GM19467 (cell line): Measurements from ENCODE around the gene FAM118B.

Experiments used
- ATAC-seq: cut with Tn5 transposase; IDR thresholded peaks from one replicate; pipeline ENCODE4 v1.9.1; 2021; ENCODE audit warnings: mild to moderate bottlenecking, moderate library complexity; ENCODE audit not compliant: unreplicated experiment

FAM118B gene

DNA sequence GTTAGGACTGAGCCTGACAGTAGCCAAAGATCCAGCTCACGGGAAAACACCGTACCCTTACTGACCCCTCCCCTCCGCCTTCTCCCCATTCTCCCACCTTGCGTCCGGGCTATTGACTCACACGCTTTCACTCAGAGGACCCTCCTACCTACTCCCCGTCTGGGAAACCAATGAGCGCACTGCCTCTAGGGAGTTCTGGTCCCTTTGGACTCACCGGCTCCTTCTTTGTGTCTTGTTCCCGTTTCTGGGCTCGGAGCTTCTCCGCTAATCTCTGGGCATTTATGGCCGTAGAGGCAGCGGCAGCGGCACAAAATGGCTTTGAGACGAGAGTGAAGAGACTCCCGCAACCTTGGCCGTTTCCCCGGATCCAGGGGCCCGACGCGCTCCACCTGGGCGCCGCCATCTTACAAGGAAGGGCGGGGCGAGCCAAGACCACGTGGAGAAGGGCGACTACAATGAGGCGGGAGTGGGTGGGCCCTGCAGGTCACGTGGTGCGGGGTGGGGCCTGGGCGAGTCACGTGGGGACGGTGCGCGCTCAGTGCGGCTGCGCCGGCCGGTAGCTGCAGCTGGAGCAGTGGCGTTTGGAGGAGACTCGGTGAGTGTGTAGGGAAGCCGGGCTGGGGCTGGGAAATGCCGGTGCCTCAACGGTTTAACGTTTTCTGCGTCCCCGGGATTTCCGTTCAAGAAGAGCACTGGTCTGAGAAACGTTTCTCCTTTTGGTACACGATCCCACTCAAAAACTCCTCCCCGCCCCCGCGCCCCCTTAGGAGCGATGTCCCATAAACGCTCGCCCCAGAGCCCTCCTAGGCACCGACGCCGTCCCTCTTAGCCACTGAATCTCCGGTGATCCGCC lies at the start of gene FAM118B, which contains the start of gene RPUSD4:
Gene FAM118B, plus strand, starts transcription at position 547 of the 853 bp plus-strand sequence. CDS start 23,220 bp downstream, outside the sequence.
Gene RPUSD4, minus strand, starts transcription at position 415 of the 853 bp plus-strand sequence. Its CDS starts 12 bp downstream, at position 403.
- peak; percentile 94 for ATAC-seq

DNA sequence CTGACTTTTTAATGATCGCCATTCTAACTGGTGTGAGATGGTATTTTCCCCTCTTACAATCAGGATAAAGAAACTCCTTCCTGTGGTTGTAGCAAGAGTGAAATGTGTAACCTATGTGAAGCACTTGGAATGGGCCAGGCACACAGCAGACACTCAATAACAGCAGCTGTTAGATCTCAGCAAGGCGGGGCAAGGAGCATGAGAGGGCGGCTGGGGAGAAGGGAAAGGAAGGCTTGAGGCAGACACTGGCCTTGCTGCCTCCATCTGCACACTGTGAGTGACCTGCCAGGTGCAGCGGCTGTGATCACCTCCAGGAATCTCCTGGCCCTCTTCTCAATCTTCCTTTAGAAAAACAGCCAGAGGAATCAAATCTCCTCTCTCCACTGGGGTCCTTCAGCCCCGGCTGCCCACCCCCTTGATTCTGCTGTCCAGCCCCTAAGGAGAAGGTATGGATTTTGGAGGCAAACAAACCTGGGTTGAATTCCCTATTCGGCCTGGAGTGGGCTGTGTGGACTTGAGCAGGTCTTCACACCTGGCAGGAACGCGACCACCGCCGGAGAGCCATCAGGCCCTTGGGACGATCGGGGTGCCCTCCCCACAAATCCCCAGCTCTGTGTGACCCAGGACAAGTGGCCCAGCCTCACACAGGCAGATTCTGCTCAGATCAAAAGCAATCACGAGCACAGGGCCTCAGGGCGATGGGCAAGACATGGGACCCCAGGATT lies 49.1 kb upstream of the FAM118B start:
- ATAC-seq: no peak

DNA sequence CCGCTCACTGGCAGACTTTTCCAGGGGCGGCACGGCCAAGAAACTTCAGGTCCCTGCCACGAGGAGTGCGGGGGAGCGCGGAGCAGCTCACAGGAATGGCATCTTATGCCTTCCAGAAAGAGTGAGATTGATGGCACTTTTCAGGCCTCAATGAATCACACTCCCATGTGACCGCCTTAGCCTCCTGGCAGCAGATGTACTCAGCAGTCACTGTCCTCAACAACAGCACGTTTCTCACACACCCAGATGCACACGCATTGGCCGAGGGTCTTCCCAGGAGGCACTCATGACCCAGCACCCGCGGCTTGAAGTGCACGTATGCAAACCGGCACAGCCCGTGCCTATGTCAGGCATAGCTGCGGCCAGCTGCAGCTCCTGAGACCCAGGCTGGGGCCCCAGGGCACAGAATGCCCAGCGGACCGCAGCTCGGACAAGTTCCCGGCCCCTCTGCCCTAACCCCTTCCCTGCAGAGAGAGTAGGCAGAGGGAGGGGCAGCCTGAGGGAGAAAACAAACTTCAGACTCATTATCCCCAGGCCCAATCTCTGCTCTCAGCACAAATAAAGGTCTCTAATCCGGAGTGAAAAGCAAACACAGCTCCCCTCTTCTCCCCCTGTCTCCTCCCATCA lies 48.4 kb upstream of the FAM118B start:
- ATAC-seq: no peak

DNA sequence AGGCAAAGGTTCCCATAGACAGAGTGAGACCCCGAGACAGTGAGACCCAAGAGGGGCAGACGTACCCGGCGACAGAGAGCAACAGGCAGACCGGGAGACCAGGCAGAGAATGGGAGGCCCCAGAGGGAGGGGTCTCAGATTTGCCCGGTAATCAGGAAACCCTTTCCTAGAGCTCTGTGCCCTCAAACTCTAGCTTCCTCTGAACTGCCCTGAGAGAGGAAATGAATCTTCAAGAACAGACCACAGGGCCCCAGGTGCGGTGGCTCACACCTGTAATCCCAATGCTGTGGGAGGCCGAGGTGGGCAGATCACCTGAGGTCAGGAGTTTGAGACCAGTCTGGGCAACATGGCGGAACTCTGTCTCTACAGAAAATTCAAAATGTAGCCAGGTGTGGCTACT lies 47.8 kb upstream of the FAM118B start:
- ATAC-seq: no peak

DNA sequence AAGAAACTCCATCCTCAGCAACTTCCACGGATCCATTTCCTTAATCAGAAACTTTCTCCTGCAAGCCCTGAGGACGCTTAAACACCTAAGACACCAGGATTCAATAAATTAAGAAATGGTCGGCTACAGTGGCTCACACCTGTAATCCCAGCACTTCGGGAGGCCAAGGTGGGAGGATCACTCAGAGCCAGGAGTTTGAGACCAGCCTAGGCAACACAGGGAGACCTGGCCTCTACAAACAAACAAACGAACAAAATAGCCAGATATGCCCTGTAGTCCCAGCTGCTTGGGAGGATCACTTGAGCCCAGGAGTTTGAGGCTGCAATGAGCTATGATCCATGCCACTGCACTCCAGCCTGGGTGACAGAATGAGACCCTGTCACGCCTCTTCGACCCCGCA lies 46.8 kb upstream of the FAM118B start:
- no peak for ATAC-seq

DNA sequence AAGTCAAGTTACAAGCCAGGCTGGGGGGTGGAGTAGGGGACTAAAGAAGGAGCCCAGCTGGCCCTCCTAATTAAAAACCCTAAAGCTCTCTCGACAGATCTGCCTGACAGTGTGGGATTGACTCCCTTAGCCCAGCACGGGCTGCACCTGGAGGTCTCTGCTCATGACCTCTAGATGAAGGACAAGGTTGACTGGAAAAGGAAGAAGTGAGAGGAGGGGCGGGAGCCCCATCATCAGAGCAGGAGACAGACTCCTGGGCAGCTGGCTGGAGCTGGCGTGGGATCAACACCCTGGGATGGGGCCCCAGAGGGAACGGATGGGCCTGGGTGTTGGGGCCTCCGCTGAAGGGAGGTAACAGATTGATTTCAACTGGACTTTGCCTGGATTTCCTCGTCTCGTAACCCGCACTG lies 46.3 kb upstream of the FAM118B start:
- ATAC-seq: no peak

DNA sequence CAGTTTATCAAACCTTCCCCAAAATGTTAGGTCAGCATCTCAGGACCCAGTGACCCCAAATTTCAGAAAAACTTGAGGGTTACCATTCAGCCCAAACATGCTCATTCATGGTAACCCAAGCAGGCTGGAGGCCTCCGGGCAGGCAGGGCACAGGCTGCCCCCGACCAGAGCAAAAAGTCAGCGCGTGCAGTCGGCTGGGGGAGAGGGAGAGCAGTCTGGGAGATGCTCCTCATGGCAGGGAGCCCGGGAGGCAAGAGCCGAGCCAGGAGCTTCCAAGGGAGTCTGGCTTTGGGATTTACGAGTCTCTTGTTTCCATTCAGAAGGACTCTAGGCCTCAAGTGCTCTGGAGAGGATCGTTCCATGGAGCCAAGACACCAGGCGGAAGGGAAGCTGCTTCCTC lies 45.8 kb upstream of the FAM118B start:
- no peak for ATAC-seq

DNA sequence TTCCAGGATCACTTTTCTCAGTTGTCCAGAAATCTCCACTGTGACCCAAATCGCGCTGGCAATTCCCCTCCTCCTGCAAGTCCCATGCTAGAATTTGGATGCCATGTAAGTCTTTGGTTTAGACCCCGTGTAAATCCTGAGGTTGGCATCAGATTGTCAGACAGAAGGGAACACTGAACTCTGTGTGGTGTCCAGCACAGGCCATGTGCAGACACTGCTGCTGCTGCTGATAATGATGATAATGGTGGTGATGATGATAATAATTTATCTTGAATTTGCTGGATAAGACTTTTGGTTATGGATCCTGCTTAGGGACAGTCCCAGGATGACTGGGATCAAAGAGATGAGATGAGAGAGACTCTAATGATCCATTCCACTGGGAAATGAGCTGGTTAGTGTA lies 45.2 kb upstream of the FAM118B start:
- ATAC-seq: no peak

DNA sequence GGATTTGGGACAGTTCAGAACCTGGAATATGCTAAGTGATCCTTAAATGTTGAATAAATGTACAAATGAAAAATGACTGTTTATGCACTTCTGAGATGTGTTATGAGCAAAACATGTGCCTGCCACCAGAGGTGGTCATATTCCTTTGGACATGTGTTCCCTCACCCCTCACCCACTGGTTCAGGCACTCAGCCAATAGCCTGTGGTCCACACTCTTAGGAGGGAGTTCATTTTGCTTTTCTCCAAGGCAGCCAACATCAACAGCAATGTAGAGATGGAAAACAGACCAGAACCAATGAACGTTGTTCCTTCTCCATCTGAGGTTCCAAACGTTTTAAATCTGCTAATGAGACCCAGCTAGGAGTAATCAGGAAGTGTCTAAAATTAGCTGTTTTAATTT lies 44.1 kb upstream of the FAM118B start:
- no peak for ATAC-seq

DNA sequence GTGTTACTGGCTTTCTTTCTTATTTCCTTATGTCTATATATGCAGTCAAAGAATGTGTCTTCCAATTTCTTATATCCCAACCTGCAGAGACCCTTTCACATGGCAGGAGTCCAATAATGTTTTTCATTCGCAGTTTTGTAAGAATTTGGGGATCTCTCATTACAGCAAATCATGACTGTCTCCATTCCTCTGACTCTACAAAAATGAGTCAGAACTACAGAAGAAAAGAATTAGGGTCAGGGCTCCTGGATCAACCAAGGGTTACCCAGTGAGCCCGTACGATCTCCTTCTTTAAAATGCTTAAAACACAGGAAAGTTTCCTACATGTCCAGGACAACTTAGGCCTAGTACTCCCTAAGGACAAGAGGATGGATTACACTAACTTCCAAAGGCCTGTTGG lies 42.3 kb upstream of the FAM118B start:
- ATAC-seq: no peak

DNA sequence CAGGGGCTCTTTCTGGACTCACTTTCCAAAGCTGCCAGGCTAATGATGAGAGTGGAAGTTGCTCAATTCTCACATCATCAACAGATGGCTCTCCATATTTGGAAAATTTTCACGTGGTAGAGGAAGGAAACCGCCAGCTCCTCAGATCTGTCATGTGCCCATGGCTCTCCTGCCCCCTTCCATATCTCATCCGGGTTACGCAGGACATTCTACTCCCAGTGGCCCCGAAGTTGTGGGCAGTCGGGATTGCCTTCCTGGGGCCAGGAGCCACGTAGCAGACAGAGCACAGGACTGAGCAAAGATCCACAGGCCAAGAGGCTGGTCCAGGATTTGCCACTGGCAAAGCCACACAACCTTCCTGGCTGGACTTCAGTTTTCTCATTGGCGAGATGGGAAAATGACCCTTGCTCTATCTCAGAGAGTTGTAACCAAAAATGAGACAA lies 39.0 kb upstream of the FAM118B start:
- no peak for ATAC-seq

DNA sequence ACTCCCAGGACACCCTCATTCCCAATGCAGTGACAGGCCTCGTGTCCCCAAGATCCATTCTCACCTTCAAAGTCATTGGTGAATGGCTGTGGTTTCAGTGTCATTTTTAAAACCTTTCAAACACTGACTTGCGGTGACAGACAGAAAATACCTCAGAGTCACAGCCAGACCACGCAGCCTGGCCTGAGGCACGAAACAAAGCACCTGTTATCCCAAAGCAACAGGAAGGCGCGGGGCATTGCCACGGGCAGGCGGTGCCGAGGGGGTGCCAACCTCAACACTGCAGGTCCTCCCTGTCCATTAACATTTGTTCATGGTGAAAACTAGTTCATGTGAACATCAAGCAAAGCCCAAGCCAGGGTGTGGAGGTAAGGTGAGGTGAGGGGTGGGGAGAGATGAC lies 38.3 kb upstream of the FAM118B start:
- ATAC-seq: no peak

DNA sequence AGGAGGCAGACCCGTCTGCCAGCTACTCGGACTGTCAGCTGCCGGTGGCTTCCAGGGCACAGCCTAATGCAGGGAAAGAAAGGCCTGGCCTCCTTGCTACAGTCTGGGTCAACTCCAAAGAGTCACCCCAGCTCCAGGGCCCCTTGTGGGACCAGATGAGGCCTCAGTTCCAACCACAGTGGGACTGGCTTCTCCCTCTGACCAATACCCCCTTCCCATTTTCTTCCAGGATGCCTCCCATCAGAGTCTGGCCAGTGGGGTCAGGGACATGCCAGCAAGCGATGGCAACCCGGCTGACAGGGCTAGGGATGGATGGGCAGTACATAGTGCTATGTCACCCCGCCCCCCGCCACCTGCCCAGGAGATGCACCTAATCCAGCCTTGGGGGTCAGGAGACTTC lies 36.8 kb upstream of the FAM118B start:
- no peak for ATAC-seq

DNA sequence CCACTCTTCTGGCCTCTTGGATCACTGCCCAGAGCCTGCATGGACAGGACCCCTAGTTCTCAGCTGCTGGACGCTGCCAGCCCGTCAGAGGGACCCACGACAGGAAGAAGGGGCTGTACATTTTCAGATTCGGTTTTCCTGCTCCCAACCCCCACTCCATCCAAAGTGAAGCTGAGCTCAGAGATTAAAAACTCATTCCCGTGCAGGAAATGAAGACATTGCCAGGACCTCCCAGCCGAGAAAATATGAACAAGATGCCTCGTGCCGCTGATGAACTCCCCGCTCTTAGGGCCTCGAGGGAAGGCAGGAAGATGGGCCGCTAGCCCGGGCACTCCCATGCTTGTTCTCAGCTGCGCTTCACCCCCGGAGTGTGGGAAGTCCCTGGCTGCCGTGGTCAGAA lies 36.2 kb upstream of the FAM118B start:
- ATAC-seq: no peak

DNA sequence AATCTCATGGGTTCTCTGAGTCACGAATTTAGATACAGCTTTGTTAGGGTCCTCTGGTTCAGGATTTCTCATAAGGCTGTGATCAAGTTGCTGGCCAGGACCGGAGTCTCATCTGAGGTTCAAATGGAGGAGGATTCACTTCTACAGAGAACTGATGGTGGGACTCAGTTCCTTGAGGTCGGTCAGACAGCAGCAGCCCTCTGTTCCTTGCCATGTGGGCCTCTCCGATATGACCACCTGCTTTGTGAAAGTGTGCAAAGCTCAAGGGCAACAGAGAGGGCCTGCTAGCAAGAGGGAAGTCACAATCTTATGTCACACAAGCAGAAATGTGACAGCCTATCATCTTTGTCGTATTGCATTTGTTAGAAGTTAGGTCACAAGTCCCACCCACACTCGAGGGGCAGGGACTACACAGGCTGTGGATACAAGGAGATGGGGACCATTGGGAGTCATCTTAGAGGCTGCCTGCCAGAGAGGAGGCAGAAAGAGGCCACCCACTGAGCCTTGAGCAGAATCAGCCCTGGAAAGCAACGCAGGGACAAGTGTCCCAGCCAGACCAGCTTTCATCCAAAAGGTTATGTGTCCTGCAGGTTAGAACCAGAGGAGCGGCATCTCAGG lies 34.6 kb upstream of the FAM118B start:
- ATAC-seq: no peak

DNA sequence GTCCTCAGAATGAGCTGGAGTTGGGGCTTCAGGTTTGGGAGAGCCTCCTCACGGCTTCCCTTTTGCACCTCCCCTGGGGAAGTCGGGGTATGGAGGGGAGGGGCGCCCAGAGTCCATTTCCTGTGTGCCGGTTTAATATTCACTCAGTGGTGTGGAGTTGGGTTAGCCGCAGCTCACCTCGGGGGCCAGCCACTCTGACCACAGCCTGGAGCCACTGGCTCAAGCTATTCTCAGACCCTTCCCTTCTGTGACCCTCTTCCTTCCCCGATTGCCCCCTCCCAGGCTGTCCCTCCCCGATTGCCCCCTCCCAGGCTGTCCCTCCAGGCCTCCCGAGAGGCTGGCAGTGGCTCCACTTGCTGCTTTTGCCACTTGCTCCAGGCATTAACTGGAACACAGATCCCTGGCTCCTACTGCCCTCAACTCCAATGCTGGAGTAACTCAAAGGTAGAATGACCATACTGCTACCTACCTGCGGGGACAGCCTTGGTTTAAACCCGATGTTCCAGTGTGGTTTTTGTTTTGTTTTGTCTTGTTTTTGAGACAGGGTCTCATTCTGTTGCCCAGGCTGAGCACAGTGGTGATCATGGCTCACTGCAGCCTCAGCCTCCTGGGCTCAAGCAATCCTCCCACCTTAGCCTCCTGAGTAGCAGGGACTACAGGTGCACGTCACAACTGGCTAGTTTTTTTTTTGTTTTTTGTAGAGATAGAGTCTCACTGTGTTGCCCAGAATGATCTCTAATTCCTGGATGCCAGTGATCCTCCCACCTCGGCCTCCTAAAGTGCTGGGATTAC lies 29.4 kb upstream of the FAM118B start:
- ATAC-seq: peak; percentile 48

DNA sequence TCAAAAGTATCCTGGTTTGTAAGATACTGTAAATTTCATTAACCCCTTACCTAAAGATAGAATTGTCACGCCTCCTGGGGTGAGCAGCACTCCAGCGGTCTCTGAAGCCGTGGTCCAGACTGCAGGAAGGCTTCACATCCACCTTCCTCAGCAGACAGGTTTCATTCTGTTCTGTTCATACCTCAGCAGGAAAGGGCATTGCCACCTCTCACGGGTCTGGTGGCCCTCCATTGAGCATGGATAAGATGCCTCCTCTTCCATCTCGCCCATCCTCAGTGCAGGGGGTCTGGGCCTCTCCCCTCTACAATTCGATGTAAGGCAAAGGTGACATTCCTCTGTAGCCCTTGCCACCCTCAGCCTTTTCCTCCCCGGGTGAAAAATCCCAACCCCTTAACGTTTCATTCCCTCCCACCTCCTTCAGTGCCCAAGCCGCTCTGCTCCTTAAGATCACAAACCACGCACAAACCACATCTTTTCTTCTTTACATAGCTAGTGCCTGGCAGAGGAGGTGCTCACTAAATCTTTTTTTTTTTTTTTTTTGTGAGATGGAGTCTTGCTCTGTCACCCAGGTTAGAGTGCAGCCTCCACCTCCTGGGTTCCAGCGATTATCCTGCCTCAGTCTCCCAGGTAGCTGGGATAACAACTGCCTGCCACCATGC lies 28.7 kb upstream of the FAM118B start:
- no peak for ATAC-seq

DNA sequence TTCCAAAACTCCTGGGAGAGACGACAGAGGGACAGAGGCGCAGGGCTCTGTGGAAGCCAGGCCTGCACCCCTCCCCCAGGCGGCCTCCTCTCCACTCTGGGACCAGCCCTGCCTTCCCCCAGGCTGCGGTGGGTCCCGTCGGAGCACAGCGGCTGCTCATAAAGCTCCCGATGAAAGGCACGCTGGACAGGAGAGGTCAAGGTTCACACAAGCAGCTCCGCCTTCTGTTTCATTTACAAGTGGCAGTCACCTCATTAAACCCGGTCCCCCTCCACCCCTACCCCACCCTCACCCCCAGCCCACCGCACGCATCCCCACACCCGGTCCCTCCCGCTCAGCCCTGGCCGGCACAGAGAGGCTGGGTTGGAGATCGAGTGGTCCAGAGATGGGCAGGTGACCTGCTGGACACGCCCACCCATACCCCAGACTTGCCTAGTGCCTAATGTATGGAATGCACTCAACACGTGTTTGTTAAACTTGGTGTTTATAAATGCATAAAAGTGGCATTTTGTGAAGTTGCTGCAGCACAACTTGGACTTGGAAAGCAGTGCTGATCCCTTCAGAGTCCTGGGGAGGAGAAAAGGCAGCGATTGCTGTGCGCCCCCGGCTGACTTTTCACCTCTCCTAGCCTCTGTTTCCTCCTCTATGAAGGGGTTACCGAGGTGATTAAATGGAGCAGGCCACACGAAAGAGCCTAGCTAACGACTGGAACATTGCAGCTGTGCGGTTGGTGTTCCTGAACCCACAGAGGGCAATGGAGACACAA lies 26.1 kb upstream of the FAM118B start:
- no peak for ATAC-seq
